AG09309 (cell line): Measurements from ENCODE around the gene TLR9.

Experiments
- DNase-seq: peaks from one replicate; pipeline ENCODE4 v3.0.0-alpha.2; 2010; ENCODE audit warnings: low read depth
- H3K4me3 ChIP-seq: 2 replicates; pipeline ENCODE4 v1.5.1; 2011; ENCODE audit warnings: mild to moderate bottlenecking, low read depth, low read length, moderate library complexity; ENCODE audit not compliant: control insufficient read depth
- CTCF ChIP-seq: IDR thresholded peaks from 2 replicates; pipeline ENCODE4 v1.5.1; 2011; ENCODE audit warnings: mild to moderate bottlenecking, low read depth, low read length, inconsistent platforms; ENCODE audit not compliant: insufficient read depth, control insufficient read depth; ENCODE audit errors: missing control alignments

Gene TLR9

GRCh38 chr3:52231502-52232278 lies 6.2 kb upstream of the TLR9 start:
- no peak for DNase-seq
- peak; percentile 92 for TF ChIP-seq CTCF
- H3K4me3 ChIP-seq, result no peak overlapping the region

DNA sequence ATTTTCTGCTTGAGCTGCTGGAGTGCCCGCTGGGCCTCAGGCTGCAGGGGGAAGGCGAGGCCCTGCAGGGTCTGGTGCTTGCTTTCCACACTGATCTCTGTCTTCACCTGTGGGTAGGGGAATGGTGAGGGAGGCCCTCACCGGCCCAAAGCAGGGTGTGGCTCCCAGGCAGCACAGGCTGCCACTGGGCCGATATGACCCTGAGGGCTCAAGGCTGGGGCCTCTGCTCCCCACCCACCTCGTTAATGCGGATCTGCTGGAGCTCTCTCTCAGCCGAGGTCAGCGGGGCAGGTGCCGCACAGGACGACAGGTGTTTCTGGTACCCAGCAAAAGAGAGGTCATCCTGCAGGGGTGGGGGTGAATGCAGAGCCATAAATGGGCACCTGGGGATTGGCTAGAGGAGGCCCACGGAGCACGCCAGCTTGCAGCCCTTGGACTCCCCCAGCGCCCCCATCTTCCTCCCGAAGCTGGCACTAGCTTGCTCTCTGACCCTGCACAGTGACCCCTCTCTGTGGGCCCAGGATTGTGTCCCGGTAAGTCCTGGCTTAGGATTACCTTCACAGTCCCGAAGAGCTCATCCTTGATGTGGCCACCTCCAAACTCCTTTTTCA lies 5.5 kb upstream of the TLR9 start:
- DNase-seq, result no peak
- no peak overlapping the region for H3K4me3 ChIP-seq
- no peak for TF ChIP-seq CTCF

DNA sequence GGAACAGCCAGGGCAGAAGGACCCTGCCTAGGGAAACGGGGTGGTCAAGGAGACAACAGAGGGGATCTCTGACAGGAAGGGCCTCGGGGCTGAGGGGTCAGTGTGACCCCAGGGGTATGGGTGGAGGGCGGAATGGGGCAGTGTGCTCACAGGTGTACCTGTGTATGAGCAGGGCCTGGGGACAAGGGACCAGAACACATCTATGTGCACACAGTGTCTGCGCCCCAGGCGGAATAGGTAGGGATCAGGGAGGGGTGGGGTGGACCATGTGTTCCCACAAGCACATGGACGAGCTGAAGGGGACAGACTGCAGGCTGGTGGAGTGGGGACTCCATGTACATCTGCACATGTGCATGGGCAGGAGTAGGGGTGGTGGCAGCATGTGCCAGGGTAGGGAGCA lies 5.0 kb upstream of the TLR9 start:
- no peak overlapping the region for H3K4me3 ChIP-seq
- no peak for TF ChIP-seq CTCF
- DNase-seq, result no peak

GRCh38 chr3:52229656-52230055 lies 4.2 kb upstream of the TLR9 start:
- DNase-seq, result no peak
- no peak overlapping the region for H3K4me3 ChIP-seq
- no peak for TF ChIP-seq CTCF

DNA sequence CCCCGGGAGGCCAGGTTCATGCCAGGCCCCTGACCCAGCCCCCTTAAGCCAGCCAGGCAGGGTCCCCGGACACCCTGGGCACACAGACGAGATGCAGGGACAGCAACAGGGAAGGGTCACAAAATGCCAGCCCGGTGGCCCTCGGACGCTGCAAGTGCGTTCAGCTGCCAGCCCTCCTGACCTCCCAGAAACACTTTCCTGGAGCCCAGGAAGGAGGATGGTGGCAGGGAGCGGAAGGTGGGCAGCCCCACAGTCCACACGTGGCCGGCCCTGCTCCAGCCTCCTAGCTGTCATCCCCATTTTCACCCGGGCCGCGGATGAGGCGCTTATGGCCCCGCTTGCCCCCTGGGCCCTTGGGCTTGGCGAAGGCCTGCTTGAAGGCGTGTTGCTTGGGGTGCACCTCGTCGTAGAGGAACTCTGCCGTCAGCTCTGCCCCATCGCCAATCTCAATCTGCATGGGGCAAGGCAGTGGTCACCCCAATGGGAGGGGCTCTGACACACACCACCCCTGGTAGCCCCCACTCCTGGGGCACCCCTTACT lies 3.4 kb upstream of the TLR9 start:
- no peak for TF ChIP-seq CTCF
- DNase-seq, result no peak
- no peak overlapping the region for H3K4me3 ChIP-seq

GRCh38 chr3:52228266-52228665 lies 2.8 kb upstream of the TLR9 start:
- H3K4me3 ChIP-seq, result no peak overlapping the region
- no peak for TF ChIP-seq CTCF

More at GRCh38 chr3:52228266-52228665, 2.8 kb upstream of the TLR9 start:
- no peak for DNase-seq
